Testis (tissue), 2 donors: ENCODE results near the gene HS1BP3.

Experiments
- CTCF ChIP-seq, 3 experiments: fragments of 450-650 bp in 2 of 3; fragments of 200-600 bp in 1 of 3; sonication (generic) in 1 of 3; IDR thresholded peaks; one replicate each; pipeline ENCODE4 v1.5.1; 2016 to 2019; ENCODE audit warnings: antibody characterized with exemption in 3 of 3, mild to moderate bottlenecking in 2 of 3, moderate library complexity in 1 of 3
- POLR2A ChIP-seq: fragments of 450-650 bp; IDR thresholded peaks from one replicate; pipeline ENCODE4 v1.6.1; 2017; ENCODE audit warnings: antibody characterized with exemption, mild to moderate bottlenecking, moderate library complexity

- no peak for TF ChIP-seq POLR2A
- TF ChIP-seq CTCF (IDR thresholded peaks at IDR 0.05): no peak
These were observed 65.6 kb downstream of the HS1BP3 start for GRCh38 chr2:20585359-20585709.
